HG03025 (cell line): Measurements from ENCODE around the gene CA9.

Source experiments
- ATAC-seq: cut with Tn5 transposase; IDR thresholded peaks from one replicate; pipeline ENCODE4 v1.9.1; 2021; ENCODE audit warnings: mild to moderate bottlenecking, moderate library complexity; ENCODE audit not compliant: unreplicated experiment, low FRiP score

The CA9 gene

DNA sequence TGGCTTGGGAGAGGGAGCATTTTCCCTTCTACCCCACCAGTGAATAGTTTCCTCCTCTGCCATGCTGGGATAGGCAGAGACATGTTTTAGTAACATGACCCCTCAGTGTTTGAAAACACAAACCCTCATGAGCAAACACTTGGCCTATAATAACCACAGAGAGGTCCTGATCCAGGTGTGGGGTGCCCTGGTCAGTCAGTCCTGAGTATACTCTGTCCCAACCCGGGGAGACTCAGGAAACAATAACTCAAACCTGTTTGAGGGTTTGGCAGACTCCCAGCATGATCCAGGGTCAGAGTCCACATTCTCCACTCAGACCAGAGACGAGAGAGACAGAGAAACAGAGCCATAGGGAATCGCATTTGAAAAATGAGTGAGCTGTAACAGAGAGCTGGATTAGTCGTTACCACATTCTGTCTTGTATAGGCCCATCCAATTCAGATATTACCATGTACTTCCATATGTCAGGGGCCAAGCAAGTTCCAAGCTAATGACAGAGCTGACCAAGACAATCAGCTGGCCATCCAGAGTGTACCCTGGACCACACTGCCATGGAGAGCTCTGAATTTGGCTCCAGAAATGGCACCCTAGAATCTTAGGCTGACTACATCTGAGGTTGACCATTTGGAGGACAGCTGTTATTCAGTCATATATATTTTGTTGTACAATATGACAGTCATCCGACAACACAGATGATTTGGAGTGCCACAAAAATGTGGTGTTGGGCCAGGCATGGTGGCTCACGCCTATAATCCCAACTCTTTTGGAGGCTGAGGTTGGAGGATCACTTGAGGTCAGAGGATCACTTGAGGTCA, 4.2 kb upstream of the CA9 start:
- no peak for ATAC-seq

DNA sequence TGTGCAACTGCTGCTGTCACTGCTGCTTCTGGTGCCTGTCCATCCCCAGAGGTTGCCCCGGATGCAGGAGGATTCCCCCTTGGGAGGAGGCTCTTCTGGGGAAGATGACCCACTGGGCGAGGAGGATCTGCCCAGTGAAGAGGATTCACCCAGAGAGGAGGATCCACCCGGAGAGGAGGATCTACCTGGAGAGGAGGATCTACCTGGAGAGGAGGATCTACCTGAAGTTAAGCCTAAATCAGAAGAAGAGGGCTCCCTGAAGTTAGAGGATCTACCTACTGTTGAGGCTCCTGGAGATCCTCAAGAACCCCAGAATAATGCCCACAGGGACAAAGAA, 265 bp downstream of the CA9 start:
- no peak for ATAC-seq

DNA sequence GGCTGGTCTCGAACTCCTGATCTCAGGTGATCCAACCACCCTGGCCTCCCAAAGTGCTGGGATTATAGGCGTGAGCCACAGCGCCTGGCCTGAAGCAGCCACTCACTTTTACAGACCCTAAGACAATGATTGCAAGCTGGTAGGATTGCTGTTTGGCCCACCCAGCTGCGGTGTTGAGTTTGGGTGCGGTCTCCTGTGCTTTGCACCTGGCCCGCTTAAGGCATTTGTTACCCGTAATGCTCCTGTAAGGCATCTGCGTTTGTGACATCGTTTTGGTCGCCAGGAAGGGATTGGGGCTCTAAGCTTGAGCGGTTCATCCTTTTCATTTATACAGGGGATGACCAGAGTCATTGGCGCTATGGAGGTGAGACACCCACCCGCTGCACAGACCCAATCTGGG, 1.5 kb downstream of the CA9 start:
- ATAC-seq, result no peak

DNA sequence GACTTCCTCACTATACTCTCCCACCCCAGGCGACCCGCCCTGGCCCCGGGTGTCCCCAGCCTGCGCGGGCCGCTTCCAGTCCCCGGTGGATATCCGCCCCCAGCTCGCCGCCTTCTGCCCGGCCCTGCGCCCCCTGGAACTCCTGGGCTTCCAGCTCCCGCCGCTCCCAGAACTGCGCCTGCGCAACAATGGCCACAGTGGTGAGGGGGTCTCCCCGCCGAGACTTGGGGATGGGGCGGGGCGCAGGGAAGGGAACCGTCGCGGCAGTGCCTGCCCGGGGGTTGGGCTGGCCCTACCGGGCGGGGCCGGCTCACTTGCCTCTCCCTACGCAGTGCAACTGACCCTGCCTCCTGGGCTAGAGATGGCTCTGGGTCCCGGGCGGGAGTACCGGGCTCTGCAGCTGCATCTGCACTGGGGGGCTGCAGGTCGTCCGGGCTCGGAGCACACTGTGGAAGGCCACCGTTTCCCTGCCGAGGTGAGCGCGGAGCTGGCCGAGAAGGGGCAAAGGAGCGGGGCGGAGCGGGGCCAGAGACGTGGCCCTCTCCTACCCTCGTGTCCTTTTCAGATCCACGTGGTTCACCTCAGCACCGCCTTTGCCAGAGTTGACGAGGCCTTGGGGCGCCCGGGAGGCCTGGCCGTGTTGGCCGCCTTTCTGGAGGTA, 2.1 kb downstream of the CA9 start:
- no peak for ATAC-seq

DNA sequence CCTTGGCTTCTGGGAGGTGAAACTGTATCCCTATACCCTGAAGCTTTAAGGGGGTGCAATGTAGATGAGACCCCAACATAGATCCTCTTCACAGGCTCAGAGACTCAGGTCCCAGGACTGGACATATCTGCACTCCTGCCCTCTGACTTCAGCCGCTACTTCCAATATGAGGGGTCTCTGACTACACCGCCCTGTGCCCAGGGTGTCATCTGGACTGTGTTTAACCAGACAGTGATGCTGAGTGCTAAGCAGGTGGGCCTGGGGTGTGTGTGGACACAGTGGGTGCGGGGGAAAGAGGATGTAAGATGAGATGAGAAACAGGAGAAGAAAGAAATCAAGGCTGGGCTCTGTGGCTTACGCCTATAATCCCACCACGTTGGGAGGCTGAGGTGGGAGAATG, 5.4 kb downstream of the CA9 start:
- no peak for ATAC-seq

DNA sequence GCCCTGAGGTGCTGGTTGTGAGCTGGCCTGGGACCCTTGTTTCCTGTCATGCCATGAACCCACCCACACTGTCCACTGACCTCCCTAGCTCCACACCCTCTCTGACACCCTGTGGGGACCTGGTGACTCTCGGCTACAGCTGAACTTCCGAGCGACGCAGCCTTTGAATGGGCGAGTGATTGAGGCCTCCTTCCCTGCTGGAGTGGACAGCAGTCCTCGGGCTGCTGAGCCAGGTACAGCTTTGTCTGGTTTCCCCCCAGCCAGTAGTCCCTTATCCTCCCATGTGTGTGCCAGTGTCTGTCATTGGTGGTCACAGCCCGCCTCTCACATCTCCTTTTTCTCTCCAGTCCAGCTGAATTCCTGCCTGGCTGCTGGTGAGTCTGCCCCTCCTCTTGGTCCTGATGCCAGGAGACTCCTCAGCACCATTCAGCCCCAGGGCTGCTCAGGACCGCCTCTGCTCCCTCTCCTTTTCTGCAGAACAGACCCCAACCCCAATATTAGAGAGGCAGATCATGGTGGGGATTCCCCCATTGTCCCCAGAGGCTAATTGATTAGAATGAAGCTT, 6.1 kb downstream of the CA9 start:
- ATAC-seq, result no peak

DNA sequence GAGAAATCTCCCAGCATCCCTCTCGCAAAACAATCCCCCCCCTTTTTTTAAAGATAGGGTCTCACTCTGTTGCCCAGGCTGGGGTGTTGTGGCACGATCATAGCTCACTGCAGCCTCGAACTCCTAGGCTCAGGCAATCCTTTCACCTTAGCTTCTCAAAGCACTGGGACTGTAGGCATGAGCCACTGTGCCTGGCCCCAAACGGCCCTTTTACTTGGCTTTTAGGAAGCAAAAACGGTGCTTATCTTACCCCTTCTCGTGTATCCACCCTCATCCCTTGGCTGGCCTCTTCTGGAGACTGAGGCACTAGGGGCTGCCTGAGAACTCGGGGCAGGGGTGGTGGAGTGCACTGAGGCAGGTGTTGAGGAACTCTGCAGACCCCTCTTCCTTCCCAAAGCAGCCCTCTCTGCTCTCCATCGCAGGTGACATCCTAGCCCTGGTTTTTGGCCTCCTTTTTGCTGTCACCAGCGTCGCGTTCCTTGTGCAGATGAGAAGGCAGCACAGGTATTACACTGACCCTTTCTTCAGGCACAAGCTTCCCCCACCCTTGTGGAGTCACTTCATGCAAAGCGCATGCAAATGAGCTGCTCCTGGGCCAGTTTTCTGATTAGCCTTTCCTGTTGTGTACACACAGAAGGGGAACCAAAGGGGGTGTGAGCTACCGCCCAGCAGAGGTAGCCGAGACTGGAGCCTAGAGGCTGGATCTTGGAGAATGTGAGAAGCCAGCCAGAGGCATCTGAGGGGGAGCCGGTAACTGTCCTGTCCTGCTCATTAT, 6.8 kb downstream of the CA9 start:
- ATAC-seq, result no peak

DNA sequence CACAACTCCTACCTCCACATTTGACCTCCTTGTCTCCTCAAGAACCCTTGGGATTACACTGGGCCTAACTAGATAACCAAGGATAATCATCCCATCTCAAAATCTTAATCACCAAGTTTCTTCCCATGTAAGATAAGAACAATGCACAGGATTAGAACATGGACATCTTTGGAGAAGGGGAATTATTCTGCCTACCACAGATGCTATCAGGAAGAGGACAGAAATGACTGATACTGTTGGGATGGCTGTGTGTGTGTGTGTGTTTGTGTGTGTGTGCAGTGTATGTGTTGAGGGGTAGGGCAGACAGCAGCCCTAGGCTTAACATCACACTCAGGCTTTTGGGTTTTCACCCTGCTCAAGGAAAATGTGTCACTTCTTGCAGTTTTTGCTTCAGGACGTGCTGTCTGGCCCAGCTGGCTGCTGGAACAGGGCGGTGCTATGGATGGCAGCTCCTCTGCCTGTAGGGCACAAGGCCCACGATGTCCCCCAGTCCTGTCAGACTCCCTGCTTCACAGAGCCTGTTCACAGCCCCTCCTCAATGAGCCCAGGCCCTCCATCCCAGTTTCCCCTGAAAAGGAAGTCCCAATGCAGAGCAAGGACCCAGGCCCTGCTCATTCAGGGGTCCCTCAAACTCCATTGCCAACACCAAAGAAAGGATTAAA, 7.7 kb downstream of the CA9 start:
- no peak for ATAC-seq

DNA sequence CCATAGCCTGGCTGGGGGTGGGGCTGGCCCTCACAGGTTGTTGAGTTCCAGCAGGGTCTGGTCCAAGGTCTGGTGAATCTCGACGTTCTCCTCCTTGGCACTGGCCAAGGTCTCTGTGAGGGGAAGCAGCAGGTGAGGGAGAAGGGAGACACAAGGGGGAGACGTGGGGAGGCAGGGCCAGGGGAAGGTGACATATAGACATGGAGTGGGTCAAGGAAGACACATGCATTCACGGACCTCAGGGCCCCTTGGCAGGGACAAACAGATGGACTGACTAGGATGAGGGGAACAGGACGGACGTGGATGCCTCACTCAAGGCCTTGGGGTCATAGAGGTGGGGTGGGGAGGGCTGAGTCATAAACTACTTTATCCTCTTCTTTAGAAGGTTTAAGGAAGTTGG, 8.3 kb downstream of the CA9 start:
- no peak for ATAC-seq

DNA sequence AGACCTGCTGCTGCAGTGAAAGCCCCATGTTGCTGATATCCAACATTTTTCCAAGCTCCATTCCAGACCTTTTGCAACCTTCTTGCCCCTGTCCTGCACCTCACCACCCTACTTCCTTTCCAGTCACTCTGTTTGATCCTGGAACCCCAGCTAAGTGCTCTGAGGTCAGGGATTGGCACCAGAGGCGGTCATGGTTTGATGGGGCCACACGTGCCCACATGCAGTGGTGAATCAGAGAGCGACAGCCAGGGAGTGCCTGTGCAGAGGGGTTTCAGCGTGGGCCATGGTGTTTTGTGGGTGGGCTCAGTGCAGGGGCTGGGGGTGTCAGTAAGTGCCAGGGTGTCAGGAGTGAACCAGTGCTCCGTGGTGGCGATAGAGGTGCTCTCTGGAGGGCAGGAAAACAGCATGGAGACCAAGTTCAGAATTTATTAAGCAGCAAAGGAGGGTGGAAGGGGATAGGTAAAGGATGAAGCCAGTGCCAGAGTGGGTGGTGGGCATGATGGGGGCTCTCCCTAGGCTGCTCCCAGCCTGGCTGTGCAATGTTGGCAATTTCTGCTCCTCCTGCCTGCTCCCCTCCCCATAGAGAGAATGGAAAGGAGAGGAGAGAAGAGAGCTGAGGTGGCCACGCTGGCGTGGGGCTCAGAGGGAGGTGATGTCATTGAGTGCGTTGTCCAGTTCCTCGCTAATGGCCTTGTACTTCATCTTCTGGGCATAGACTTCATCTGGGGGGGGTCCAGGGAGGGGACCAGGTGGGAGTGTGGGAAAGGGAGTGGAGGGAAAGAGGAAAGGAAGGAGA, 9.0 kb downstream of the CA9 start:
- ATAC-seq, result no peak

DNA sequence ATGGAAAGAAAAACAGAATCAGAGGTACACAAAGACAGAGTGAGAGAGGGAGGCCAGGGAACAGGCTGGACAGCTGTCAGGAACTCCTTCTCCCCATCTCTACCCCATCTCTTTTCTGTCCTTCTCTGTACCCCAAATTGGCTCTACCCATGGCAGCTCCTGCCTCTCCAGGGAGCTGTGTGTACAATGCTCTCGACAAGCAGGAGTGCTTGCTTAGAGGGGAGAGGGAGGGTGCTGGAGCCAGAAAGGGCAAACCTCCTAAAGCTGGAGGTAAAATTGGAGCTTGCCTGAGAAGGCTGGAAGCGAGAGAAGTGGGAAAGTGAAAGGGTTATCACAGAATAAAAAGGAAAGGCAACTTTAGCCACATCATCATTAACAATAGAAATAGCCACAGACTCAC, 9.6 kb downstream of the CA9 start:
- ATAC-seq, result no peak

DNA sequence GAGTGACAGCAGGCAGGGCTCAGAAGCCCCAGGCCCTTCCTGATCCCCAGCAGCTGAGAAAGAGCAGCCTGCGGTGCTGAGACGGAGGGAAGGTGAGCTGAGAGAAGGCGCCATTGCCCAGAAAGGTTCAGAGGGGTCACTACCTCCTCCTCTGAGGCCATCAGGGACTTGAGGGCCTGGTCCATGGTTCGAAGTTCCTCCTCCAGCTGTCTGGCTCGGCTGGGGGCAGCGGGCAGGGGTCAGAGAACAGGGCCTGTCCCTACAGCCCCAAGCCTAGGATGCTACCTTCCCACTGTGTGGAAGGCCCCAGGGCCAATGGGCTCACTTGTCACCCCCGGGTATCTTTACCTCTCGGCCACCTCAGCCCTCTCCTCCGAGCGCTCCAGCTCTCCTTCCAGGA, 11.2 kb downstream of the CA9 start:
- ATAC-seq, result no peak

DNA sequence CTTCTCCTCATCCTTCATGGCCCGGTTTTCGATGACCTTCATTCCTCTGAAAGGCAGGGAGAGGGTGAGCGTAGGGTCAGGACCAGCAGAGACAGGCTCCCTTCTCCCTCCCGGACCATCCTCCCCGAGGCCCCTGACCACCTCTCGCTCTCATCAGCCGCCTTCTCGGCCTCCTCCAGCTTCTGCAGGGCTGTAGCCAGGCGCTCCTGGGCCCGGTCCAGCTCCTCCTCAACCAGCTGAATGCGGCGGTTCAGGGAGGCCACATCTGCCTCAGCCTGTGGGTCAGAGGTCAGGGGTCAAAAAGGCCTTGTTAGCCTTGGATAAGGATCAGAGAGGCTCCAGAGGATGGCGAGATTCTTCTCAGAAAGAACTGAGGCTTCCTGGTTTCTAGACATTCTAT, 11.8 kb downstream of the CA9 start:
- no peak for ATAC-seq

DNA sequence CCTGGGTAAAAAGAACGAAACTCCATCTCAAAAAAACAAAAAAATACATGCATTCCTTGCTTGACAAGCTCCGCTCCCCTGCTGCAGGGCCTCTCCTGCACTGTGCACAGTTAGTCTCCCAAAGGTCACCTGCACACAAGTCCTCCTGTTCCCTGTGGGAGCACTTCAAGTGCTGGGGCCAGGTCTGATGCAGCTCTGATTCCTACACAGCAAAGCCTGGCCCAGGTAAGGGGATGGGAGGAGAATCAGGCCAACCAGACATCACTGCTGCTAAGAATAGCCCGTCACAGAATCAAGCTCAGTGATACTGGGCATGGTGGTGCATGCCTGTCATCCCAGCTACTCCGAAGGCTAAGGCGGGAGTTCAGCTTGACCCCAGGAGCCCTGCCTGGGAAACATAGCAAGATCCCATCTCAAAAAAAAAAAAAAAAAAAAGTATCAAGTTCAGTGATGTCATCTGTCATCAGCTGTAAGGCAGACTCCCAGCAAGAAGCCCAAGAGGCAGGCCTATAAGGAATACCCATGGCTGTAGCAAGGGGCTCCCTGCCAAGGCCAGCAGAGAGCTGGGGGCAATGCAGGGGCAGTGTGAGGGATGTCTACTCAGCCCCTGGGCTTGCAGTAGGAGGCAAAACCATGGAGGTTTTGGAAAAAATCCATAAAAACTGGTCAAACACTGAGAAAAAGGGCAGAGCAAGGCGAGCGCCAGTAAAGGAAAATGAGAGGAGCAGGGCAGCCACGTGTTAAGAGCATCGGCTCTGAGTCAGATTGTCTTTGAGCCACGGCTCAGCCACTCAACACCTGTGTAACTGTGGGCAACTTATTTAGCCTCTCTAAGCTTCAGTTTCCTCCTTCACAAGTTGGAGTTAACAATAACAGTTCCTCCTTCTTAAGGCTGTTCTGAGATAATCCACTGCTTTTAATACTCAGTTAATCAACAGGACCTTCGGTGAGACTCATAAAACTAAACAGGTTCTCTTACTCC, 12.8 kb downstream of the CA9 start:
- ATAC-seq, result no peak

DNA sequence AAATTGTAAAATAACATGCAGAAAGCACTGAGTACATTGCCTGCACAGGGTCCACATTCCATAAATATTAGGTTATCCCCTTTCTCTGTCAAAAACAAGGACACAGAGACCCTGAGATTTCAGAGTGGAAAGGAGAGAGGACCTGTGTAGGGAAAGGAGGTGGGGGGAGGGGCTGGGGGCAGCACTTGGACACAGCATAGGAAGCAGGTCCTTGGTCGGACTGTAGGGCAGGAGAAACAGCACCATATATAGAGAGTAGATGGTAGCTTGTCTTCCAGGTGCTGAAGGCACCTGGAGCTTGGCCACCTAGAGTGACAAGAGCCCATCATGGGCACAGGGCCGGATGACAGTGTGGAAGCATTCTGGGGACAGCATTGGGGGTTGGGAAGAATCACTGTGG, 13.6 kb downstream of the CA9 start:
- no peak for ATAC-seq

DNA sequence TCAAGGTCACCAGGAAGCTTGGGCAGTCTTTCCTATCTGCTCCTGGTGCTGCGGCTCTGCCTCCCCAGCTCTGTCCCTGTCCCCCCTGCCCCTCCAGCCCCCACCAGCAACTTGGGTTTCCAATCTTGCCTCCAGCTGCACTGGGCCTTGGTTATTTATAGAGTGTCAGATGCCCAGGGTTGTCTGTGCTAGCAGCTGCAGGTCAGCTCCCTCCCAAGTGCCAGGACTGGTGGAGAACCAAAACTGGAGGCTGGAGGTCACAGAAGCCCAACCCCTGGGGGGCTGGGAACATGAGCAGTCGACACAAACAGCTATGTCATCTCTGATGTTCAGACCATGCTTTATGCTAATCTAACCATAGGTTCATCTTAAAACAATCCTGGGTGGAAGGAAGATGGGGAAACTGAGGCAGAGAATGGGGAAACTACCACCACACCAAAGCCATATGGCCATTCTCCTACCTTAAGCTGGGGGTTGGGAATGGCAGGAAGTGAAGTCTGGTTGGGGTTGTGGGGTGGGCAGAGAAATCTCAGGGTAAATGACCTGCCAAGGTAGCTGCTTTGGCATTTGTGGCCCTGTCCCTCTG, 14.3 kb downstream of the CA9 start:
- ATAC-seq, result no peak

DNA sequence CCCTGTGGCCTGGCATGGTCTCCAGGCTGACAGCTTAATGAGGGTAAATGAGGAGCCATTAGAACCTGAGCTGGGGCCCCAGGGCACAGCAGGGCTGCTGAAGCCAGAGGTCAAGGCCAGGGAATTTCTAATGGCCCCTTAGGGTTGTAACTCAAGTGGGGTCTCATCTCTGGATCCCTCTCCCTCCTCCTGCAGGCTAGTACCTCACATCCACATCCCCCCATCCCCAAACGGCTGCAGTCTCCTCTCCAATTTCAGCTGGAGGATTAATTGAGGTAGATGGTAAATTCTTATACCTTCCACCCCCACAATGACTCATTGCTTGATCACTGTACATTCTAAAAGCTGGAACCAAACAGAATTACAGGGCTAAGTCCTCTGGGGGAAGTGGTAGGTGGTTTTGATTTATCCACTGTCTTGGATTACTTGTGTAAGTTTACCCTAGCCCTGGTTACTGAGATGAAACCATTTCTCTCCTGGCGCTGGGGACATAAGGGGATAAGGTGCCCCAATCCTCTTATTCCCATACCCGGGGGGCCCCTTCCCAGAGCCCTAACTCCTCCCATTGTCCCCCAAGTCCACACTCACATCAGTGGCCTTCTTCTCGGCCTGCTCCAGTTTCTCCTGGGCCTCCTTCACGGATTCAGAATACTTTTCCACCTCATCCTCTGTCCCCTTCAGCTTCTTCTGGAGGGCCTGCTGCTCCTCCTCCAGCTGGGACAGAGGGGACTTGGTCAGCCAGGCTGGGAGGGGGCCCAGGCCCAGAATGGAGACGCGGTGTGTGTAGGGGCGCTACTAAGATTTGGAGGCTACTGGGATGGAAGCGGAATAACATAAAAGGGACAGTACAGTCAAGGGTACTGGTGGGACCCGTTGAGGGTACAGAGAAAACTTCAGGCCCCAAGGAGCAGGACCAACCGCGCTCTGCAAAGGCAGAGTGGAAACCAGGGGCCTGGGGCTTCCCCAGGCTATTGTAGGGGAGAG, 15.1 kb downstream of the CA9 start:
- ATAC-seq, result no peak
